Measurements from ENCODE around the gene FGF18. TPM values are rescaled to one million over a fixed set of nuclear protein-coding genes. Genes with fewer than 3 reads are reported as not detected.
A peak's percentile ranks its signal among the peaks of the same experiment; 100 is the strongest.
"Not testable (repeated sequence)": the region's sequence is repeated elsewhere in the genome, so short reads cannot be mapped to it uniquely, and the experiment has no call there.

The FGF18 gene
- polyA plus RNA-seq, 10 donors: 8.3 to 26.6 (median 18.1) TPM

DNA sequence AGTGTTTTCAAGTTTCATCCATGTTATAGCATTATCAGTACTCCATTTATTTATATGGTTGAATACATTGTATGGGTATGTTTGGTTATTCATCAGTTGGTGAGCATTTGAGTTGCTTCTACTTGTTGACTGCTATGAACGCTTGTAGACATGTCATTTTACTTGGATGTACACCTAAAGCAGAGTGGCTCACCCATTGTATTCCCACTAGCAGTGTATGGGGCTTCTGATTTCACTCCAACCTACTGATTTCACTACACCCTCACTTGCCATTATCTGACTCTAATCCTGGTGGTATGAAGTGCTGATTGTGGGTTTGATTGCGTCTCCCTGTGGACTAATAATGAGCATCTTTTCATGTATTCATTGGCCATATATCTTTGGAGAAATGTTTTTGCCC is 22.3 kb upstream of the FGF18 start:
- DNase-seq: no peak

DNA sequence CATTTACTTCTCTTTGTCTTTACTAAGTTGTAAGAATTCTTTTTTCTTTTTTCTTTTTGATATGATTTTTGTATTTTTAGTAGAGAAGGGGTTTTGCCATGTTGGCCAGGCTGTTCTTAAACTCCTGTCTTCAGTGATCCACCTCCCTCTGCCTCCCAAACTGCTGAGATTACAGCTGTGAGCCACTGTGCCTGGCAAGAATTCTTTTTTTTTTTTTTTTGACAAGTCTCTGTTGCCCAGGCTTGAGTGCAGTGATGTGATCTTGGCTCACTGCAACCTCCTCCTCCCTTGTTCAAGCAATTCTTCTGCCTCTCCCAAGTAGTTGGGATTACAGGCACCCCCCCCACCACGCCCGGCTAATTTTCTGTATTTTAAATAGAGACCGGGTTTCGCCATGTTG is 21.8 kb upstream of the FGF18 start:
- DNase-seq: no peak

DNA sequence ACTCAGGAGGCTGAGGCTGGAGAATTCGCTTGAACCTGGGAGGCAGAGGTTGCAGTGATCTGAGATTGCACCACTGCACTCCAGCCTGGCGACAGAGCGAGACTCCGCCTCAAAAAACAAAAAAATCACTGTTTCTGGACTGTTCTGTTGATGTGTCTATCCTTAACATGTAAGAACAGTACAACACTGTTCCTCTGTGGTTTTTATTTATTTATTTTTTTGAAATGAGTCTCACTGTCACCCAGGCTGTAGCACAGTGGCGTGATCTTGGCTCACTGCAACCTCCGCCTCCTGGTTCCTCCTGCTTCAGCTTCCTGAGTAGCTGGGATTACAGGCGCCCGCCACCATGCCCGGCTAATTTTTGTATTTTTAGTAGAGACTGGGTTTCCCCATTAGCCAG is 20.8 kb upstream of the FGF18 start:
- not testable (repeated sequence) for DNase-seq

DNA sequence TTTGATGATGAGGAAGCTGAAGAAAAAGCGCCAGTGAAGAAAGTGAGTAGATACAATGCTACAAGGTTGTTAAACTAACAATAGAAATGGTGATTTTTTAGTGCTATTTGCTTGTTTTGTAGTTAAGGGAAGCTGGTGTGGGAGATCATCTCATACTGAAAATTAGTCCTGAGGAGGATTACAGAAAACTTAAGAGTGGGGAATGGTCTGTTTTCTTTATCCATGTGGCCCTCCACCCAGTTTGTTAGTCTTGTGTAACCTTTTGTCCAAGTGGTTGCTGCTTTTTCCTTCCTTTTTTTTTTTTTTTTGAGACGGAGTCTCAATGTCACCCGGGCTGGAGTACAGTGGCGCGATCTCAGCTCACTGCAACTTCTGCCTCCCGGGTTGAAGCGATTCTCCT is 19.3 kb upstream of the FGF18 start:
- DNase-seq: no peak

DNA sequence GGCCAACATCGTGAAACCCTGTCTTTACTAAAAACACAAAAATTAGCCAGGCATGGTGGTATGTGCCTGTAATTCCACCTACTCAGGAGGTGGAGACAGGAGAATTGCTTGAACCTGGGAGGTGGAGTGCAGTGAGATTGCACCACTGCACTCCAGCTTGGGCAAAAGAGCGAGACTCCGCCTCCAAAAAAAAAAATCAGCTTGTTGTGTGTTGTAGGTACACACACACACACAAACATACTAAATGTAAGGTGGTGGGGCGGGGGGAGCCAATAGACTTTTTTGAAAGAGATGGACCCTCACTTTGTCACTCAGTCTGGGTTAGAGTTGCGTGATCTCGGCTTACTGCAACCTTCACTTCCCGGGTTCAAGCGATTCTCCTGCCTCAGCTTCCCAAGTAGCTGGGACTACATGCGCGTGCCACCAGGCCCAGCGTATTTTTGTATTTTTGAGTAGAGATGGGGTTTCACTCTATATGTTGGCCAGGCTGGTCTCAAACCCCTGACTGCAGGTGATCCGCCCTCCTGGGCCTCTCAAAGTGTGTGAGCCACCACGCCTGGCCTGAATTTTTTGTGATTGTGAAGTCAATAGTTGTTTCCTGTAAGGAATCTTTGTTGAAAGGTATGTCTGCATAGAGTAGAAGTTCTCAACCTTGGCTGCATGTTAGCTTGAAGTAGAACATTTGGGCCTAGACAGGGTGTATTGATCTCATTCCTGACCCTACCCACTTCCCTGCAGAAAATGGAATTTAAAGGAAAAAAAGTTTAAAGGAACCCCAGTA is 18.1 kb upstream of the FGF18 start:
- DNase-seq: no peak

DNA sequence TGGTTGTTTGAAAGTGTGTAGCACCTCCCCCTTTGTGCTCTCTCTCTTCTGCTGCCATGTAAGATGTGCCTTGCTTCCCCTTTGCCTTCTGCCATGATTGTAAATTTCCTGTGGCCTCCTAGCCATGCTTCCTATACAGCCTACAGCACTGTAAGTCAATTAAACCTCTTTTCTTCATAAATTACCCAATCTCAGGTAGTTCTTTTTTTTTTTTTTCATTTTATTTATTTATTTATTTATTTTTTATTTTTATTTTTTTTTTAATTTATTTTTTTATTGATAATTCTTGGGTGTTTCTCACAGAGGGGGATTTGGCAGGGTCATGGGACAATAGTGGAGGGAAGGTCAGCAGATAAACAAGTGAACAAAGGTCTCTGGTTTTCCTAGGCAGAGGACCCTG is 16.7 kb upstream of the FGF18 start:
- DNase-seq: not testable (repeated sequence)

DNA sequence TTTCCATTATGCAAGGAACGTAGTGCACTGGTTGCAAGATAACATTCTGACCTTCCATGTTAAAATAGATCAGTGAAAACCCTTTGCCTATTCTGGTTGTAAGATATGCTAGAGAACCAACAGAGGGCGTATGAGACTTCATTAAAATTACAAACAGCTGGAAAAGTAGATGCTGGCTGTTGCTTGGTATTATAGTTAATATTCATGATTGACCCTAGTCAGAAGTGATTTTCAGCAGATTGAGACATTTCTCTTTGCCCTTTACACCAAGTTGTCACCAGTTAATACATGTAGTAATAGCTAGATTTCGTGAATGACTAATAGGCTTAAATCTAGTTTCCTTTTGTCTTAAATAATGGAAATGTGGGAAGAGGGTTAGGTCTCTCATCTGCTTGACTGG is 13.8 kb upstream of the FGF18 start:
- DNase-seq: no peak

DNA sequence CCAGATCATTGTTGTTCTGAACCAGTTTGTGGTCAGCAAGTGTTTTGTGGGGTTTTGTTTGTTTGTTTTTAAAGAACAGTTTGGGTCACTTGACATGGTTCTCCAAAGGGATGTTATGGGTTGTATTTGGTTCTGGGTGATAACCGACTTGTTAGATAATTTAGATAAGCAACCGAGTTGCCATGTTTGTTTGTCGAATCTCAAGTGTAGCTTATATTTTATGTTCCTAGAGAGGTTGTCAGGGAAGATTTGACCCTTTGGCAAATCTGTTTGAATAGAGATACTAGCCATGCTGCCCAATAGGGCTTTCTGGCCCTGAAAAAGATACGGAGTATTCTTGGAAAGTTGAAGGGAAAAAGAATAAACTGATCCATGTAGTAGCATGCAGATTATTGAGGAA is 12.2 kb upstream of the FGF18 start:
- no peak for DNase-seq

DNA sequence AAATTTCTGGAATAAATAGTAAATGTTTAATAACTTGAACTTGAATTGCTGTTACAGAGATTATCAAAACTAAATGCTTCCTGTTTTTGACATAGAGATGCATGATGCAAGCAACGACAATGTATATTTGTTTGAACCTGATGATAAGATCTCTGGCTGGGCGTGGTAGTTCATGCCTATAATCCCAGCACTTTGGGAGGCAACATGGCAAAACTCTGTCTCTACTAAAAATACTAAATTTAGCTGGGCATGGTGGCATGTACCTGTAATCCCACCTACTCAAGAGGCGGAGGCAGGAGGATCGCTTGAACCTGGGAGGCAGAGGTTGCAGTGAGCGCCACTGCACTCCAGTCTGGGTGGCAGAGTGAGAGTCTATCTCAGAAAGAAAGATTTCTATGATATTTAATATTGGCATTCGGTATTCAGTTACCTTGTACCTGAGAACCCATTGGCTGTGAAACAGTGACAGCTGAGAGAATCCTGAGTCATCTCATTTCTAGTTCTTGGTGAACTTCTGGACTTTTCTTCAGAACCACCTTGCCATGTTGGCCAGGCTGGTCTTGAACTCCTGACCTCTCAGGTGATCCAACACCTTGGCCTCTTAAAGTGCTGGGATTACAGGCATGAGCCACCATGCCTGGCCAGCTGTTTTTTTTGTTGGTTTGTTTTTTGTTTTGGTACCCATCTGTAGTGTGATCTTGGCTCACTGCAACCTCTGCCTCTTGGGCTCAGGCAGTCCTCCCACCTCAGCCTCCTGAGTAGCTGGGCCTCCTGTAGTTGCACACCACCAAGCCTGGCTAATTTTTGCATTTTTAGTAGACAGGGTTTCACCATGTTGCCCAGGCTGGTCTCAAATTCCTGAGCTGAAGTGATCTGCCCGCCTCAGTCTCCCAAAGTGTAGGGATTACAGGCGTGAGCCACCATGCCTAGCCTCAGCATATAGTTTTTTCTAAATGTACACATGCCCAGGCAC is 10.0 kb upstream of the FGF18 start:
- no peak for DNase-seq

DNA sequence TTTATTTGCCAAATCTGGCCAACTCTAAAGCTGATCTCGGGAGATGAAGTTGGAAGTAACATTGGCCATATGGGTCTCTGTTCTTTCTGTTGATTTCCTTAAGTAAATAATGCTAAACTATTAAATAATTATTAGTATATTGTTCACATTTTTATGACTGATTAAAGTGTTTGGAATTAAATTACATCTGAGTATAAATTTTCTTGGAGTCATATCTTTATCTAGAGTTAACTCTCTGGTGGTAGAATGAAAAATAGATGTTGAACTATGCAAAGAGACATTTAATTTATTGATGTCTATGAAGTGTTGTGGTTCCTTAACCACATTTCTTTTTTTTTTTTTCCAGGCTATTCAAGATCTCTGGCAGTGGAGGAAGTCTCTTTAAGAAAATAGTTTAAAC is 9.3 kb upstream of the FGF18 start:
- no peak for DNase-seq

DNA sequence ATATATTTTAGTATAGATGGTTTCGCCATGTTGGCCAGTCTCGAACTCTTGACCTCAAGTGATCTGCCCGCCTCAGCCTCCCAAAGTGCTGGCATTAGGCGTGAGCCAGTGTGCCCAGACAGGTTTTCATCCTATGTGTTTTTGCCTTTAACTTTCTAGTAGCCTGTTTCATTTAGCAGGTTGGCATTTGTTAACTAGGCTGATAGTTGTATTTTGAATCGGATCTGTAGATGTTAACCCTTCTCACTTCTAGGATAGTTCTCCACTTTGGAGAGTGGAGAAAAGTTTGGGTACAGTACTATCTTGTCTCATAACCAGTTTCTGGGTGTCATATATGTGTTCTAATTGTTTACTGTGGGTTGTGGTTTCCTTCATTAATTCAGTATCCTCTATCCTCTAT is 7.3 kb upstream of the FGF18 start:
- DNase-seq: no peak

DNA sequence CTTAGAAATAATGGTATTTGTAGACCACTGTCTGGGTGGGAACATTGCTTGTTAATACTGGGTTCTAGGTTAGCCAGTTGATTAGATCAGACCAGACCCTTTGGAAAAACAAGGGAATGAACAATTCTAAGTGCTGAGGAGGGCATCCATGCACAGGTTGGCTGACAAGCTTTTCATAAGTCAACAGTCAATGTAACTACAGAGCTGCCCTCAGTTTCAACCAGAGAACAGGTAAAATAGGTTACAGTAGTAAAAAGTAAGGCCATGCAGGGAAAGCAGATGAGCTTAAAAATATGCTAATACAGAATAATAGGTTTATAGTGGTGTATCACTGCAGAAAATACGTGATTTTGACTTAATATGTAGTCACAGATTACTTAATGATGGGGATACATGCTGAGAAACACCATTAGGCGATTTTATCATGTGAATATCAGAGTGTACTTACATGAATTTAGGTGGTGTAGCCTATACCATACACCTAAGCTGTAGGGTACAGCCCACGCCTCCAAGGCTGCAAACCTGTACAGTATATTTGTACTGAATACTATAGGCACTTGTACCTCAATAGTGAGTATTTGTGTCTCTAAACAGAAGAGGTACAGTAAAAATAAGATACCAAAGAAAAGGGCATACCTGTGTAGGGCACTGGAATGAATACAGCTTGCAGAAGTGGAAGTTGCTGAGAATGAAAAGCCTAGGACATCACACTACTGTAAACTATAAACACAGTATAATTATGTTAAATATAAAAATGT is 6.1 kb upstream of the FGF18 start:
- DNase-seq: no peak

DNA sequence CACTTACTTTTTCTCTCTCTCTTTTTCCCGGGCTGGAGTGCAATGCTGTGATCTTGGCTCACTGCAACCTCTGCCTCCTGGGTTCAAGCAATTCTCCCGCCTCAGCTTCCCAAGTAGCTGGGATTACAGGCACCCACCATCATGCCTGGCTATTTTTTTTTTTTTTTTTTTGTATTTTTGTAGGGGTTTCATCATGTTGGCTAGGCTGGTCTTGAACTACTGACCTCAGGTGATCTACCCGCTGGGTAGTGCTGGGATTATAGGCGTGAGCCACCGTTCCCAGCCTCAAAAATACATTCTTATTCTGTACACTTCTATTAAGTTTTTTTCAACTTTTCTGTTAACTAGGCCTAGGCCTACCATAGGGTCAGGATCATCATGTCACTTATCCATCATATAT is 5.5 kb upstream of the FGF18 start:
- DNase-seq: not testable (repeated sequence)

DNA sequence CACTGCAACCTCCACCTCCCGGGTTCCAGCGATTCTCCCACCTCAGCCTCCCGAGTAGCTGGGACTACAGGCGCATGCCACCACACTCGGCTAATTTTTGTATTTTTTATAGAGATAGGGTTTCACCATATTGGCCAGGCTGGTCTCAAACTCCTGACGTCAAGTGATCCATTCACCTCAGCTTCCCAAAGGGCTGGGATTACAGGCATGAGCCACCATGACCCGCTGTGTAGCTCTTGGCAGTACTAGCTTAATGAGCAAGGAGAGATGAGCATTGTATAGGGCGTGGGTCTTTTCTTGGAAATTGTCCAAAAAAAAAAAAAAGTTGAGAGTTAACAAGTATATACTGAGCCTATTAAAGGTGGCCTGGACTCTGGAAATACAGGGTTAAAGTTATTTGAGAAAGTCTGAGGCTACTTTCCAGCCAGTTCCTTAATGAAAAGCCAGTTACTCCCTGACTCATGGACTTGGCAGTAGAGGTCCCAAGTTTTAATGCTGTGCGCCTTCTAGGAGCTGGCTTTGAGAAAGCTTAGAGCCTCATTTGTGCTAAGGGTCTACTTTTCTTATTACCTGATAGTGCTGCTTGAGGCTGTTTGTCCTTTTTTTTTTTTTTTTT is 4.2 kb upstream of the FGF18 start:
- DNase-seq: peak; percentile 43 to 79 (median 63)

DNA sequence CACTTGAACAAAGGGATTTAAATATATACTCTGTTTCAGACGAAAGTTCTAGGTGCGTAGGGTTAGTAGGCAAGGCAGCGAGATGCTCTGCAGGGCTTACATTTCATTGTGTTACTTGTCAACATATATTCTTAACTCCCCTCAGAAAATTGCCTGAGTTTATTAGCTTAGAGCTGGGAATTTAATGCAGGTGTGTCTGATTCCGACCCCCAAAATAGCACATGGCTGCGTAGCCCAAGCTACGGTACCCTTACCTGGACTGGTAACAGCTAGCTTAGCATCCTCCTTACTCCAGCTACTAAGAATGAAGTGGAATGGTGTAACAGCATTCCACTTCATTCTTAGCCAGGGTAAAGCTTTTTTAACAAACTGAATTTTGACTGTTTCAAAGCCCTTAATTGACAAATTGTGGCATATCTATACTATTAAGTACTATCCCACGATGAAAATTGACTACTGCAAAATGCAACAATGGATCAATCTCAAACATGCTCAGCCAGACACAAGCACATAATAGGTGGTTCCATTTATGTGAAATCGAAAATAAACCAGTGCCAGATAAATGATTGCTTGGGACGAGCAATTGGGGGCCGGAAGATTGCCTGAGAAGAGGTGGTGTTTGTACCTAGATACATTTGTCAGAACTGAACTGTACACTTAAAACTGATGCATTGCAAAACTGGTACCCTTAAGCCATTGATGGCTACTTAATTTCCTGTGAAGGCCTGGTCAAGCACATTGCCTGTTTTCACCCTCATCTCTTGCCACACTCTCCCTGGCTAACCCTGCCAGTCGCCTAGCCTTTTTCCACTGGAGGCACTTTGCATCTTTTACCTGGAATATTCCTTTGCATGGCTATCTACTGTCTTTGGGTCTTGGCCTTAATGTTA is 3.0 kb upstream of the FGF18 start:
- DNase-seq: no peak

DNA sequence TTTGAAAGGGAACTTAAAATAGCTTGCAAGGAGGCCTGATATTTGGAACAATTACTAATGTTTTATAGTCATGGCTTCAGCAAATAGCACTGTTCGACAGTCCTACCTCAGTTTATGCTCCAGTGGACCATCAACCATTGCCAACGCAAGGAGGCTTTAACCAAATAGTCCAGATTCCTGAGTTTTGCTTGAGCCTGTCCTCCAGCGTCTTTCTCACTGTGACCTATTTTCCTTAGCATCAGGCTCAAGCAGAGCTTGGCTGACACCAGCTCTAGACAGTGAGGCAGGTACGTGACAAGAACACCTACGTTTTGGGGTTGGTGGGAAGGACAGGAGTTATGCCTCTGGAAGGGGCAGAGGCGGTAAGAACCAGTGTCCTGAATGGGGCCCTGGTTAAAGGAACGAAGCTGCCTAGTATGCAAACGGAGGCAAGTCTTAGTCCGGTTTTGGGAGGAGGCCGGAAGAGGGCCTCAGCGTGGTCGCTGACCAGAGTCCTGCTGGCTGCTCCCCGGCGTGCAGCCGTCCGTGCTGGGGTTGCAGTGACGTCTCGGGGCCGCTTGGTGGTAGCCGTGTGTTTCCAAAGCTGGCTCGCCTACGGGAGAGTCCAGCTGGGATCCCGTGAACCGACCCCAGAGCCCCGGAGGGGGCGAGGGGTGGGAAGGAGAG is 998 bp upstream of the FGF18 start:
- DNase-seq: peak; percentile 80 to 97 (median 92)

DNA sequence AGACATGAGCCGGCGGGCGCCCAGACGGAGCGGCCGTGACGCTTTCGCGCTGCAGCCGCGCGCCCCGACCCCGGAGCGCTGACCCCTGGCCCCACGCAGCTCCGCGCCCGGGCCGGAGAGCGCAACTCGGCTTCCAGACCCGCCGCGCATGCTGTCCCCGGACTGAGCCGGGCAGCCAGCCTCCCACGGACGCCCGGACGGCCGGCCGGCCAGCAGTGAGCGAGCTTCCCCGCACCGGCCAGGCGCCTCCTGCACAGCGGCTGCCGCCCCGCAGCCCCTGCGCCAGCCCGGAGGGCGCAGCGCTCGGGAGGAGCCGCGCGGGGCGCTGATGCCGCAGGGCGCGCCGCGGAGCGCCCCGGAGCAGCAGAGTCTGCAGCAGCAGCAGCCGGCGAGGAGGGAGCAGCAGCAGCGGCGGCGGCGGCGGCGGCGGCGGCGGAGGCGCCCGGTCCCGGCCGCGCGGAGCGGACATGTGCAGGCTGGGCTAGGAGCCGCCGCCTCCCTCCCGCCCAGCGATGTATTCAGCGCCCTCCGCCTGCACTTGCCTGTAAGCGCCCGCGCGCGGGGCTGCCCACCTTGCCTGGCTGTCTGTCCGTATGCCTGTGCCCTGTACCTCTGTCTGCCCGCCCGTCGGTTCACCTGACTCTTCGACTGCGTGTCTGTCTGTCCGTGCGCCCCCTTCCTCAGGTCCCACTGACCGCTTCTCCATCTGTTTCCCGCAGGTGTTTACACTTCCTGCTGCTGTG is 412 bp downstream of the FGF18 start:
- peak in 1 of 3 donors; percentile 54 for DNase-seq

DNA sequence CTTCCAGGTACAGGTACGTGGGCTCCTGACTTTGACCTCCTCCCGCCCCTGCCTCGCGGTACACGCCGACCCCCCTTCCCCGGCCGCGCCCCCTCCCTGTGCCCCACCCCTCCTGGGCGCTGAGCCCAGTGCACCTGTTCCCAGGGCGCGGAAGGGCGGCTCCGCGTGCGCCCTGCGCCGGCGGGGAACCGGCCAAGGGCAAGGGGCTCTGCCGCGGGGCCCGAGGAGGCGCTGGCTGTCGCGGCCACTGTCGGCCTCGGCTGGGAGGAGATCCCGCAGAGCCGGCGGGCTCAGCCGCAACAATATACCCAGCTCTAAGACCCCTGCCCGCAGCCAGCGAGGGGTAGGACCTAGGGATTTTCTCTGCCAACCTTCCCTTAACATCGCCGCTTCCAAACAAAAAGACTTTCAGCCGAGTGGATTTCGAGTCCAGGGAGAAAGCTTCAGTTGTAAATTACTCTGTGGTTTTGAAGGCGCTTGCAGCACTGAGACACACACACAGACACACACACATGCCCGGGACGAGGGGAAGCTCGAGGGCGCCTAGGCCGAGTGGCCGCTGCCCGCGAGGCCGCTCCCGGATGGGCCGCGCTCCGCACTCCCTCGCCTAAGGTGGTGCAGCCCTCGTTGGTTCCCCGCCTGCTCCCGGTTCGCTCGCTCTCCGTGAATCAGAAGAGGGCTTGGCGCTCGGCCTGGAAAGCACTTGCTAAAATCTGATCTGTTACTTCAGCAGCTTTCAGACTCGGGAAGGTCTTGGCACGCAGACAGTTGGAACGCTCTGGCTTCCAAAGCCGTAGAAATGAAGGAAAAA is 1.2 kb downstream of the FGF18 start:
- peak; percentile 87 to 96 (median 95) for DNase-seq
